A204.1 (cell line): ENCODE results near the gene GPALPP1.
A peak's percentile ranks its signal among the peaks of the same experiment; 100 is the strongest.
"Not testable (repeated sequence)": the region's sequence is repeated elsewhere in the genome, so short reads cannot be mapped to it uniquely, and the experiment has no call there.

Experiments used
- FAIRE-seq: peaks from 2 replicates; lab custom pipeline; 2012; peaks lifted over from hg19 to GRCh38; lab: Jason Lieb, UNC

GPALPP1 gene, protein sequence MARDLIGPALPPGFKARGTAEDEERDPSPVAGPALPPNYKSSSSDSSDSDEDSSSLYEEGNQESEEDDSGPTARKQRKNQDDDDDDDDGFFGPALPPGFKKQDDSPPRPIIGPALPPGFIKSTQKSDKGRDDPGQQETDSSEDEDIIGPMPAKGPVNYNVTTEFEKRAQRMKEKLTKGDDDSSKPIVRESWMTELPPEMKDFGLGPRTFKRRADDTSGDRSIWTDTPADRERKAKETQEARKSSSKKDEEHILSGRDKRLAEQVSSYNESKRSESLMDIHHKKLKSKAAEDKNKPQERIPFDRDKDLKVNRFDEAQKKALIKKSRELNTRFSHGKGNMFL

DNA sequence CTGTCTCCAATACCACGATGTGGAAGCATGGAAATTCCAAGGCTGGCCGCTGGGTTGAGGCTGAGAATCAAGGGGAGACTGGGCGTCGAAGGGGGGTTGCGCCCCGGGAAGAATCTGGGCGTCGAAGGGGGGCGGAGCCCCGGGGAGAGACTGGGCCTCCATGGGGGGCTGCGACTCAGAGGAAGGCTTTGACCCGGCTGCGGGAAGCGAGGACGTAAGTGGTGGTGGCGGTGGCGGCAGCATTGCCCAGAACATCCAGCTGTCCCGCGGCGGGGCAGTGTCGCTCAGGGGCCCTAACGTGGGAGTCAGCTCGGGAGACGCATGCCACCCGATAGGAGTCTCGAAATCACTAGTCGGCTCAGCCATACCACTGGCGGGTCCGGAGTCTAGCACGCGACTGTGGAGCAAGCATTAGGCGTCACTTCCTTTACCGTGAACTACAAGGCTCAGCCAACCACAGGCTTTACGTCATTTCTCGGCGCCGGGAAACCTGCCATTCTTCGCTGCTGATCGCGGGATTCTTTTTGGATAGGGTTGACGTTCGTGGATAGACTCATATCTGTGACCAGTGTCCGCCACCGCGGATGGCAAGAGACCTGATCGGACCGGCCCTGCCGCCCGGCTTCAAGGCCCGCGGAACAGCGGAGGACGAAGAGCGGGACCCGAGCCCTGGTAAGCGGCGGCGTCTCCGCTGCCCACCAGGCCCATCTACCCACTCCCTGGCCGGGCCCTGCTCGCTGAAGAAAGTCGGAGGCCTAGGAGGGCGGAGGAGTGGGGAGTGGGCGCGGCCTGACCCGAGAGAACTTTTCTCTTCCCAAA, at the start of gene GPALPP1, which contains the start of gene NUFIP1:
GPALPP1 (plus strand) TSS at position 468 of the 819 bp plus-strand sequence; CDS start at position 585, 117 bp downstream.
NUFIP1 (minus strand) TSS at position 401 of the 819 bp plus-strand sequence; CDS start at position 366, 35 bp downstream.
- peak; percentile 76 for FAIRE-seq

- not testable (repeated sequence) for FAIRE-seq
These were observed 45.9 kb upstream of the GPALPP1 start for GRCh38 chr13:44943411-44943810.

DNA sequence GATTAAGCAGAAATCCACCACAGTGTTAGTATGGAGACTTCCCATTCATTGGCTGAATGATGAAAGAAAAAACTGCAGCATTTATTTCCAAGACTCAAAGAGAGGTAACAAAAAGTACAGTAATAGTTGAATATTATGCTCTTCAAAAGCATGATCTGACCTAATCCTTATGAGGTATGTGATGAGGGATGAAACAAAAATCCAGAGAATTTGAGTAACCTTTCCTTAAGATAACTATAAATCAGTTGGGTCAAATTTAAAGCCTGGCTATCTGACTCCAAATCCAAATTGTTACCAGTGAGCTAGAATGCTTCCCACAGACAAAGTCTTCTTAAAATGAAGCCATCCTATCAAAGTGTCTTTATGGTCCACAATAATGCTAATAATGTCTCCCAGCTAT, 38.2 kb upstream of the GPALPP1 start:
- FAIRE-seq: no peak

- no peak for FAIRE-seq
These were observed 36.7 kb upstream of the GPALPP1 start for GRCh38 chr13:44952671-44953070.

- FAIRE-seq: no peak
These were observed 35.1 kb upstream of the GPALPP1 start for GRCh38 chr13:44954224-44954623.

- no peak for FAIRE-seq
These were observed 33.9 kb upstream of the GPALPP1 start for GRCh38 chr13:44955406-44955805.

DNA sequence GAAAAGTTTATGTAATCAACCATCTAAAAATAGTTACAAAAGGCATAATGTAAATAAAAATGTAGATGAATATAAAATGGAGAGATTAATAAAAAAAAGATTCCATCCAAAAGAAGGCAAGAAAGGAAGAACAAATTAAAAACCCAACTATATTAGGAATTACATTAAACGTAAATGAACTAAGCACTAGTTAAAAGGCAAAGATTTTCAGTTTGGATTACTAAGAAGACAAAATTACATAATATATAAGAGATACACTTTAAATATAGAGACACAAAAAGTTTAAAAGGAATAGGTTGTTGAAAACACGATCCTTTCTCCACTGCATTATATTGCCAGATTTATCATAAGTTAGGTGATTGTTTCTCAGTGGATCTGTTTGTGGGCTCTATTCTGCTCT, 27.3 kb upstream of the GPALPP1 start:
- FAIRE-seq: no peak

- no peak for FAIRE-seq
These were observed 21.5 kb upstream of the GPALPP1 start for GRCh38 chr13:44967704-44968433.

GRCh38 chr13:44968434-44968815, 20.9 kb upstream of the GPALPP1 start:
- FAIRE-seq: no peak

GRCh38 chr13:44969551-44970484, 19.5 kb upstream of the GPALPP1 start:
- peak; percentile 99 for FAIRE-seq

- no peak for FAIRE-seq
These were observed 17.4 kb upstream of the GPALPP1 start for GRCh38 chr13:44971656-44972595.

- FAIRE-seq: peak; percentile 97
These were observed 16.3 kb upstream of the GPALPP1 start for GRCh38 chr13:44972956-44973581.

- no peak for FAIRE-seq
These were observed 15.1 kb upstream of the GPALPP1 start for GRCh38 chr13:44974056-44974793.

- no peak for FAIRE-seq
These were observed 13.1 kb upstream of the GPALPP1 start for GRCh38 chr13:44976196-44976595.

DNA sequence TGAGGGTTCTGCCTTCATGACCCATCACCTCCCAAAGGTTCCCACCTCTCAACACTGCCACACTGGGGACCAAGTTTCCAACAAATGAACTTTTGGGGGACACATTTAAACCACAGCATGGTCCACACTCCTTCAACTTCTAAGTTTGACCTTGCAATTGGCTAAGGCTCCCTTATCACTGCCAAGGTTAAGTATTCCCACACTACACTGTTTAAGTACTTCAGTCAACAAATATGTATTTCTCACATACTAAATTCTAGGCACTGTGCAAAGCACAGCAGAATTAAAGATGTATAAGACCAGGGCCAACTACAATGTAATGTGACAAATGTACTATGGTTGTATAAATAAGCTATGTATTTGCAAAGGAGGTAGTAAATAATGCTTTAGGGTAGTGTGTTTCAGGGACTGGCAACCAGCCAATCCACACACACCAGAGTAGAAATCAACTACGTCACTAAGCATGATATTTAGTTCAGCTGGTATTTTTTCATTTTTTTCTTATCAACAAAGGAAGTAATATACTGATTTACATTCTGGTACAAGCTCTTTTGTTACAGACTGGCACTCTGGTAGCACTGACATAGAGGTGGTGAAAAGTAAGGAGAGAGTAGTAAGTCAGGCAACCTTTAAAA, 12.3 kb upstream of the GPALPP1 start:
- no peak for FAIRE-seq

GRCh38 chr13:44978328-44978727, 11.0 kb upstream of the GPALPP1 start:
- FAIRE-seq: no peak

DNA sequence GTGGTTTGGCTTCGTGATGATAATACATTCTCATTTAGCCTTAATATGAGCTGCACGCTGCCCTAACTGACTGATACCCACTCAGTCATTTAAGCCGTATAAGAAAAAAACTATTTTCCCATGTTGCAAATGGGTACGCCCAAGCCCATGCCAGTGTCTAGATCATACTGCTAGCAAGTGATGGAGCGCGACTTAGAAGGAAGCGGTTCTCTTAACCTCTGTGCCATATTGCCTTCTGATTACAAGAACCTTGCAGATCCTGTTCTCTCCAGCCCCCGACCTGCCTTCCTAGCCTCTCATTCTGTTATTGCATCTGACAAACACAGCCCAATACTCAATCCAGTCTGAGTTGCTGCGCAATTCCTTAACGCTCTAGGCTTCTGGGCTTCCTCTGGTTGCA, 603 bp downstream of the GPALPP1 start:
- FAIRE-seq: no peak

DNA sequence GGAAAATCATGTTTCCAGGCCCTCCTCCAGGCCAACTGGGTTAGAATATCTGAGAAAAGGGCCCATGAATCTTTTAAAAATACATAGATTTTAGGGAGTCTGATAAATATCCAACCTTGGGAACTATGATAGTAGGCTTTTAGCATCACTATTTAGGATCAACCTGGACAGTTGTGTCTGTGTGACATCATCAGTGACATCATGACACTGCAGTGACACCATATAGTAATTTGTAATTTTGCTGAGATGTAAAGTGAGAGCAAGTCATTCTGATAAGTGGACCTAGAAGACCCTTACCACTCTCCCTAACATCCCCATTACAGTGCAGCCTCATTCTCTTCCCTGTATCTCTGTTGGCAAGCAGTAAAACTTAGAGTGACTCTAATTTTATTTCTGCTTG, 14.1 kb downstream of the GPALPP1 start:
- FAIRE-seq: no peak

DNA sequence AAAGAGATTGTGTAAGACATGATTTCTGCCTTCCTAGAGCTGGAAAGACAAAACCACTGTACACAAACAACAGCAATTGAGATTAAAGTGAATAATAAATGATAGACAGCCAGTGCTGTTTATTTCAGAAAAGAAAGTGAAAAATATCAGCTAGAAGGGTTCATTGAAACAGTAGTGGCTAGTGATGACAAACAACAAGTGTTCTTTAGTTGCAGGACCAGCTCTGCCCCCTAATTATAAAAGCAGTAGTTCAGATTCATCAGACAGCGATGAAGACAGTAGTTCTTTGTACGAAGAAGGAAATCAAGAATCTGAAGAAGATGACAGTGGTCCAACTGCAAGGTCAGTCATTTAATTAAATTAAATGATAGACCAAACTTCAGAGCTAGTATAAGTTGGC, 14.8 kb downstream of the GPALPP1 start:
- no peak for FAIRE-seq
